Hematopoietic multipotent progenitor cell treated with erythropoietin and hydrocortisone succinate and interleukin-3 and kit ligand, for 15 days (in vitro differentiated cells): ENCODE measurements around the gene MLLT3.
A peak's percentile ranks its signal among the peaks of the same experiment; 100 is the strongest.

ENCODE experiments used
- DNase-seq: peaks from one replicate; pipeline ENCODE4 v3.0.0-alpha.2; 2015; ENCODE audit warnings: low spot score

The MLLT3 gene

DNA sequence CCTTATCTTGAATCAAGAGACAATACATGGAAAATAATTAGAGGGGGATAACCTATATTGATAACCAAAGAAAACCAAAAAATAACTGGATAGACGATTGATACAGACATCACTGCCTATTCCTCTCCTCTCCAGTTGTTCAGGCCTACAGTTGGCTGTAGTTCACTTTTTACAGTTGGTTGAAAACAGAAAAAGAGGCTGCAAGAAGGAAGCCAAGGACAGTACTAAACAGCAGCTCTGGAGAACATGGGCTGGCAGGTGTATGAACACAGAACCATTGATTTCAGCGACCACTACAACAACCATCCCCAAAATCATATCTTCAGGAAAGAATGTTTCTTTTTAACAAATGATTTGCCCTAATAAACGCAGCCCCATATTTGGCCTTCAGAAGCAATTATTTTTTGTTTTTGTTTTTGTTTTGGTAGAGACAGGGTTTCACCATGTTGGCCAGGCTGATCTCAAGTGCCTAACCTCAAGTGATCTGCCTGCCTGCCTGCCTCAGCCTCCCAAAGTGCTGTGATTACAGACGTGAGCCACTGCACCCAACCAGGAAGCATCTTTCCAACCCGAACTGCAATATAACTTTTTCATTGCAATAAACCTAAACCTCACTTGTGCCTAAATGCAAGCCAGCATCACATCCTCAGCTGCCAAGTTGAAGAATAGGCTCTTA, 64.3 kb downstream of the MLLT3 start:
- DNase-seq = no peak

DNA sequence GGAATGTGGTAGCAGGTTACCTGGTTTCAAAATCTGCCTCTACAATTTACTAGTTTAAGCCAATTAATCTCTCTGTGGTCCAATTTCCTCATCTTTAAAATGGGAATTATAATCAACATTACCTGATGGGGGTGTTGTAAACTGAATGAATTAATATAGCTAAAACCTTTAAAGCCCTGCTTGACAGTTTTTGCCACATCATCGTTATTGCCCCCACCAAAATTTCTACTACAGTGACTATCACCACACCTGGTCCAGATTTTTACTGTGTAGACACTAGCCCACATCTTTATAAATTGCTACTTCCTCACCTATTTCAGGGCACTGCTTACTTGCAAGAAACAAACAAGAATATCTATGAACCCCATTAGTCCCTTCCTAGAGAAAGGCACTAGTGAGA, 65.0 kb downstream of the MLLT3 start:
- DNase-seq = no peak

DNA sequence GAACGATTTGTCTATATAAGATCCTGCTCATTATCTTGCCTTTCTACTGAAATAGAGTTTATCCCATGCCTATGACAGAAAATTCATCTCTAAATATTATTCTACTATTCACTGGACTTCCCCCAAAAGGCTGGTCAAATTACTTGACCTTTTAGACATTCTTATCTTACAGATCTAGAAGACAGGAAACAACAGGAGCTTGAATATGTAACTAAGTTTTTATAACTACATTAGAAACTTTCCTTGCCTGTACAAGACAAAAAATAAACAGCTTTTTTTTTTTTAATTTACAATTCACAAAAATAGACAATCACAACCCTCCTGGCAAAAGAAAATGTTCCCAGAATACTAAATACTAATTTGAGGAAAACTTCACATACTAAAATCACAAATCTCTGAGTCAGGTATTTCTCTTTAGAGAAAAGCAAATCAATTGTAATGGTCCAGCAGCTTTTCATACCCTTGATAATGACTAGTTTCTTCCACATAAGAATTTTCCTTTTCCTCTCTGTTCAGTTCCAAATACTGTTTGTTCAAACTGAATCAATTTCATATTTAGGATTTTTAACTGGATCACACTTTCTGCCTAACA, 68.6 kb downstream of the MLLT3 start:
- no peak for DNase-seq

DNA sequence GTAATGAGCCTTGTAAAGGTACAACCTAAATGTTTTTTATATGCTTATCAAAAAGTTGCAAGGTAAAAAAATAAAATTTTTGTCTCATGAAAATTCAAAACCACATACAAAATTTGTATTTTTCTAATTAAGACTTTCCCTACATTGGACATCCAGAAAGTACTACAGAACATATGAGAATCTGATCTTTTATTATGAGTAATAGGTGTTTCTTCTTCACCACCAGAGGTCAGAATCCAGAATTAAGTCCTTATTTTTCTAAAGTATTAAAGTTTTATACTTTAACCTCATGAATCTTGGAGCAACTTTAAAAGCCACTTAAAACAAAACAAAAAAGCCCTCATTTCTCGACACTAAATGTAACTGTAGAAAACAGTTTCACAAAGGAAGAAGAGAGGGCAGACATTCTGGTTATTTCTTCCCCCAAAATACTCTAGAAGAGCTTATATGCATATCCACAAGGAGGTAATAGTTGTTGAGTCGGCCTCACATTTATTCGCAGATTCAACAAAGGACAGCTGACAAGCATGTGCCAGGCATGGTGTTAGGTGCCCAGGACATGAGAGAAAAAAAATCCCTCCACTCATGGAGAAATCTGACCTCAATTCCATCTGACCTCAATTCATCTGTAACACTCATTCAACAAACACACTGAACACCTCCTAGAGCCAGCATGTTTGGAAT, 69.3 kb downstream of the MLLT3 start:
- DNase-seq = peak; percentile 5

DNA sequence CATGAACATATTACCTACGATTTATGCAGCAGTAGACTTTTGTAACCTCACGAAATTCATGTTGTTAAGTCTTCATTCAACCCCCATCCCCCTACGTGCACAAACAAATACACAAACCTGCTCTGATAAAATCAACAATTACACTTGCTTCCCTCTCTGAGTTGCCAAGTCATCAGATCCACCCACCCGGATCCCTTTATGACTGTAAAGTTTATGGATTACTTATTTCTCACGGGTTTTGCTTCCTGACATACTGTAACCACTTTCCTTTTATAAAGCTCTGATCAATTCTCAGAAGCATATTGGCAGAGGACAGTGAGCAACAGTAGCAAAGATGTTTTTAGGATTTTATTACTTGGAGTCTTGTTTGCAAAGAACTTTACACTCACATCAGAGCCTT, 70.5 kb downstream of the MLLT3 start:
- no peak for DNase-seq

DNA sequence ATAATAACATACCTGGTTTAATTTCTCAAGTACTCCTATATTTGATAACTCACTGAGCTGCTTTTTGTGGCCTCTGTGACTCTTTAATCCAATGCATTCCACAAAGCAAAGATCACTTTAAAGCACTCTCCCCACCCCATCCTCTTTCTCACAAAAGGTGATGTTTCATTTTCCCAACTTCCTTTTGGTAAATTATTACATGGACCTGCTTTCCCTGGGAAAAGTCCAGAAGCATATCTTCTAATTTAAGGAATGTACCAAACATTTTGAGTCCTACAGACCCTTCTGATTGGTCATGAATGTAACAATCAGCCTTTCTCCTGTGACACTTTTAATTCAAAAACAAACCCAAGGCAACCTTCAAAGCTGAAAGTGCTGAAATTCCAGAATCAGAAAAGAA, 71.1 kb downstream of the MLLT3 start:
- DNase-seq = no peak

DNA sequence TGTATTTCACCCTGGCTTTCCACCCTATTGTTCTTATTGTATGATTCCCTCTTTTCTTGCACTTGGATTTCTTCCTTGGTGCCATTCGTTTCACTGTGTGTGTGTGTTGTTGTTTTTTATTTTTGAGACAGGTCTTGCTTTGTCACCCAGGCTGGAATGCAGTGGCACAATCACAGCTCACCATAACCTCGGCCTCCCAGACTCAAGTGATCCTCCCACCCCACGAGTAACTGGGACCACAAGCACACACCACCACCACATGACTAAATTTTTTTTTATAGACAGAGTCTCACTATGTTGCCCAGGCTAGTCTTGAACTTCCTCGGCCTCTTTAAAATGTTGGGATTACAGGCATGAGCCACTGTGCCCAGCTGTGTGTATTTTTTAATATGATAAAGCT, 72.0 kb downstream of the MLLT3 start:
- DNase-seq = no peak

DNA sequence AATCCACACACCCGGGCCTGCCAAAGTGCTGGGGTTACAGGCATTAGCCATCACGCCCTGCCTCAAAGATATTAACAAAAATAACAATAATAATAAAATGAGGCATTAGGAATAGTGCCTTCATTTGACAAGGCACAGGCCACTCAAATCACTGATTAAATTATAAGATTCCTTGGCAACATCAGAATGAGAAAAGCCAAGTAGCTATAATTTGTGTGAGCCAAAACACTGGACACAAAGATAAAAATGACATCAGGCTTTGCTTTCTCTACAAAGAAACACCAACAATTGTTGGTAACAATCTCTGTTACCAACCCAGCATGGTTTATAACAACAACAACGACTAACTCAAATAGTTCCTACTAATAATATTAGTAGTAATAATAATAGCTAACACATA, 73.2 kb downstream of the MLLT3 start:
- DNase-seq = no peak

DNA sequence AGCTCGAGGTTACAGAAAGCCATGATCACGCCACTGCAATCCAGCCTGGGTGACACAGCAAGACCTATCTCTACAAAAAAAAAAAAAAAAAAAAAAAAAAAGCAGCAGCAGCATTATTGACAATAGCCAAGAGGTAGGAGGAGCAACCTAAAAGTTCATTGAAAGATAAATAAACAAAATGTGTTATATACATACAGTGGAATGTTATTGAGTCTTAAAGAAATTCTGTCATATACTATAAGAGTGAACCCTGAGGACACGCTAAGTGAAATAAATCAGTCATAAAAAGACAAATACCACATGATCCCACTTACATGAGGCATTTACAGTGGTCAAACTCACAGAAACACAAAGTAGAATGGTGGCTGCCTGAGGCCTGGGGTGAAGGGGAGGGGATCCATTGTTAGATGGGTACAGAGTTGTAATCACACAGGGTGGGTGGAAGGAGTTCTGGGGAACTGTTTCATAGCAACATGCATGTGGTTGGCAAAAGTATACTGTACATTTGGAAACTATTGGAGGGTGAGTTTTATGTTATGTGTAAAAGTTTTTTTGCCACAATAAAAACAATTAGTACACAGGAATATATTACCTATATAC, 77.2 kb downstream of the MLLT3 start:
- no peak for DNase-seq

DNA sequence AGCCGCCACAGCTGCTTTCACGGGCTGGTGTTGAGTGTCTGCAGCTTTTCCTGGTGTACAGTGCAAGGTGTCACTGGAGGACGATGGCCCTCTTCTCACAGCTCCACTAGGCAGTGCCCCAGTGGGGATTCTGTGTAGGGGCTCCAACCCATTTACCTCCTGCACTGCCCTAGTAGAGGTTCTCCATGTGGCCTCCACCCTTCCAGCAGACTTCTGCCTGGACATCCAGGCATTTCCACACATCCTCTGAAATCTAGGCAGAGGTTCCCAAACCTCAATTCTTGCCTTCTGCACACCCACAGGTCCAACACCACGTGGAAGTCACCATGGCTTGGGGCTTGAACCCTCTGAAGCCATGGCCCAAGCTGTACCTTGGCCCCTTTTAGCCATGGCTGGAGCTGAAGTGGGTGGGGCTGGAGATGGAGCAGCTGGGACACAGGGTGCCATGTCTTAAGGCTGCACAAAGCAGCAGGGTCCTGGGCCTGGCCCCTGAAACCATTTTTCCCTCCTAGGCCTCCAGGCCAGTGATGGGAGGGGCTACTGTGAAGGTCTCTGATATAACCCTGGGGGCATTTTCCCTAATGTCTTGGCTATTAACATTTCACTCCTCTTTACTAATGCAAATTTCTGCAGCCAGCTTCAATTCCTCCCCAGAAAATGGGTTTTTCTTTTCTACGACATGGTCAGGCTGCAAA, 82.0 kb downstream of the MLLT3 start:
- no peak for DNase-seq

DNA sequence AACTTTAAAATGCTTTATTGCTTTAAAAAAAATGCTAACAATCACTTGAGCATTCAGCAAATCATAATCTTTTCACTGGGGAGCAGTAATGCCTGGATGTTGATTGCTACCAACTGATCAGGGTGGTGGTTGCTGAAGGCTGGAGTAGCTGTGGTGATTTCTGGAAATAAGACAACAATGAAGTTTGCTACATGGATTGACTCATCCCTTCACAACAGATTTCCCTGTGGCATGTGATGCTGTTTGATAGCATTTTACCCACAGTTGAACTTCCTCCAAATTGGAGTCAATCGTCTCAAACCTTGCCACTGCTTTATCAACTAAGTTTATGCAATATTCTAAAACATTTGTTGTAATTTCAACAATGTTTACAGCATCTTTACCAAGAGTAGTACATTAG, 83.3 kb downstream of the MLLT3 start:
- DNase-seq = no peak

DNA sequence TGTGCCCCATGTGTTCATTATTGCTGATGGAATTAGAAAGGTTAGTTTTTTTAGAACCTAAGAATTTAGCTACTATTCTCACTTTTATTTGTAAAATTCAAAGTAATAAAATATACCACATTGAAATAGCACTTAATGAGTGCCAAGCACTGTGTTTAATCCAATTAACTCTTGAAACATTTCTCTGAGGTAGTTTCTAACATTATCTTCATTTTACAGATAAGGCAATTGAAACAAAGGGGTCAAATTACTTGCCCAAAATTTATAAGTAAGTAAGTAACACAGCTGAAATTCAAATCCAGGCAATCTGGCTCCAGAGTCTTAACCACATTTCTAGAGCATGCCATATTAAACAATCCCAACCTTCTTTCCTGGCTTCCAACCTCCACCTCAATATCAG, 84.2 kb downstream of the MLLT3 start:
- no peak for DNase-seq

DNA sequence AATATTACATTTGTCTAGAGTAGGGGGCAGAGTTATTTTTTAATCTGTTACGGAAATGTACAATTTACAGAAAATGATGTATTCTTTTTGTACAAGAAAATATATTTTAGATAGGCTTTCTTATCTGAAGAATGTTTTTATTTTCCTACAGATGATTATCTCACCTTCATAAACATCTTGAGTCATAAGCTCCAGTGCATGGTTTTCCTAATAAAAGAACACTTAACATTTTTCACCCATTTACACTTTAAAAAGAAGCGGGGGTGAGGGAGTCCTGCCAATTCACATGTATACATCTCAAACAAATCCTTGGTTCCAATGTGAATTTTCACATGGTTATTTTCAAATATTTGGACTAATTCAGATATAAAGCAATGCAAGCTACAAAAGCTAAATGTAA, 85.0 kb downstream of the MLLT3 start:
- no peak for DNase-seq

DNA sequence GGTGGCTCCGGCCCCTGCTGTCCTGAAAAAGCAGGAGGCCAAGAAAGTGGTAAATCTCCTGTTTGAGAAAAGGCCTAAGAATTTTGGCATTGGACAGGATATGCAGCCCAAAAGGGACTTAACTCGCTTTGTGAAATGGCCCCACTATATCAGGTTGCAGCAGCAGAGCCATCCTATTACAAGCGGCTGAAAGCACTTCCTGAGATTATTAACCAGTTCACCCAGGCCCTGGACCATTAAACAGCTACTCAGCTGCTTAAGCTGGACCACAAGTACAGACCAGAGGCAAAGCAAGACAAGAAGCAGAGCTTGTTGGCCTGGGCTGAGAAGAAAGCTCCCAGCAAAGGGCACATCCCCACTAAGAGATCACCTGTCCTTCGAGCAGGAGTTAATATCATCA, 89.7 kb downstream of the MLLT3 start:
- DNase-seq = no peak

DNA sequence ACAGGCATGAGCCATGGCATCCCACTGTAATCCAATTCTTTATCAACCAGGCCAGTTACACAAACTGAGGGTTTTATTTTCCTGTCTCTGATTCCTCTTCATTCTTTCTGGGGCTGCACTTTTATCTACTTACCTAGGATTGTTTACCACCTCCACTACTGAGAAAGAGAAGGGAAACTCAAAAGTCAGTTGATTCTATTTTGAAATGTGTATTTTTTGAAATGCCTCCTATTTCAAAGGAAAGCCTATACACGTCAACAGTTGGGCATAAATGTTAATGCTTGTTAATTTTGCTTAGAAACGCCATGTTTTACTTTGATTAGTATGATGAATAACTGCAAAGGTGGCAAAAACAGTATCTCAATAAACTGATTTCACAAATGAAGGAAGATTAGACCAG, 92.5 kb downstream of the MLLT3 start:
- DNase-seq = no peak

DNA sequence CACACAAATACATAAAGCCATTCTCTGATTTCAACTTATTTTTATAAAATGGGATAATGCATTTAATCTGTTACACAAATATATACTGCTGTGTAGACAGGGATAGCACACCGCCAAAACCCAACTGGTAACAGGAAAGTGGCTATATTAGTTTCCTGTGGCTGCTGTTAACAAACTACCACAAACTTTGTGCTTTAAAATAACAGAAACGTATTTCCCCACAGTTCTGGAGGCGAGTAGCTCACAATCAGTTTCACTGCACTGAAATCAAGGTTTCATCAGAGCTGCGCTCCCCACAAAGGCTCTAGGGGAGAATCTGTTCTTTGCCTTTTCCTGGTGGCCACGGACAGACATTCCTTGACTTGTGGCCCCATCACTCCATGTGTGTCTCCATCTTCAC, 94.0 kb downstream of the MLLT3 start:
- no peak for DNase-seq

DNA sequence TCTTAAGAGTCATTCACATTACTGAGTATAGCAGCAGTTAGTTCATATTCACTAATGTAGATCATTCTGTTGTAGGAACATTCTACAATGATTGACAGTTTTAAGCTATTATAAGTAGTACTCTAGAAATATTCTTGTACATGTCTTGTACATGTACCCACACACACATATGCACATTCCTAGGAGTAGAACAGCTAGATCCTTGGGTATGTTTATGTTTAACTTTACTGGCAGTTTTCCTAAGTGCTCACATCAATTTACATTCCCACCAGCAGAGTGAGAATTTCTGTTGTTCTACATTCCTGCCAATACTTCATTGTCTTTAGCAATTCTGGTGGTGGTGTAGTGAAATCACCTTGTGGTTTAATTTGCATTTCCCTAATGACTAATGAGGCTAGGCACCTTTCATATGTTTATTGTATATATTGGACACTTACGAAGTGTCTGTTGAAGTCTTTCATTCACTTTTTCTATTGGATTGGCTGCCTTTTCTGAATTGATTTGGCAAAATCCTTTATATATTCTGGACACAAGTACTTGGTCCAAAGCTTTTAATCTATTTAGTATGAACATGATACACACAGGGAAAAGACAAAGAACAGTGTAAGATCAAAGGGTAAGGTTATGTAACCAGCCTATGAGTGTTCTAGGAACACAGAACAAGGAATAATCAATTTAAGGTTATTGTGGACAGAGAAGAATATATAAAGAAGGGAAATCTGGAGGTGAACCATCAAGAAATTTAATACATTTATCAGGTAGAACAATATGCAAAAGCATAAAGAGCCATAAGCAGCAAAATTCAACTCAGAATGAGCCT, 95.6 kb downstream of the MLLT3 start:
- DNase-seq = no peak

DNA sequence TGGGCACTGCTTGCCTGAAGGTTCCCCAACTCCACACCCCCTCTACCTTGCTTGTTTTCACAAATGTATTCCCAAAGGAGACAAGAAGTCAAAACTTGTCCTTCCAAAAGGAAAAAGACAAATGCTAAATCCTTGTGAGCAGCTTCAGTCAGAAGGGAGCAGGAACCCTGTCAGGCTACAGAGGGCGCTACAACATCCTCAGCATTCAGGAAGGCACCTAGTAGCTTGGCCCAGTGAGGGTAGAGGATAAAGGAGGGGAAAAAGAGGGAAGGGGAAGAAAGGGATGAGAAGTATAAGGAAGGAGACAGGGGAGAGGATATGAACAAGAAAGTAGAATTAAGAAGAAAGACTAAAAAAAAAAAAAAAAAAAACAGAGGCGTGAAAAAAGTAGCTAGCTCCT, 97.5 kb downstream of the MLLT3 start:
- DNase-seq = no peak

DNA sequence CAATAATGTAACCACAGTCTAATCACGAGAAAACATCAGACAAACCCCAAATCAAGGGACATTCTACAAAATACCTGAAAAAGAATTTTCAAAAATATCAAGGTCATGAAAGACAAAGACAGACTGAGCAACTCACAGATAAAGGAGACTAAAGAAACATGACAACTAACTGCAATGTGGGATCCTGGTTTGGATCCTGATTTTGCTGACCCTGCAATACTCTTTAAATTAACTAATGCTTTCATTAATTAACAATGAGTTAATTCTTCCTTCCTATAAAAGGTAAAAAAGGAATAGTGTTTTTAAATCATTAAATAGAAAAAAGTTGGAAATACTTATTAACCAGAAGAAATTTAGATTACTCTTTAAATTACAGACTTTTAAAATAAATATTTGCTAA, 103.6 kb downstream of the MLLT3 start:
- DNase-seq = no peak

DNA sequence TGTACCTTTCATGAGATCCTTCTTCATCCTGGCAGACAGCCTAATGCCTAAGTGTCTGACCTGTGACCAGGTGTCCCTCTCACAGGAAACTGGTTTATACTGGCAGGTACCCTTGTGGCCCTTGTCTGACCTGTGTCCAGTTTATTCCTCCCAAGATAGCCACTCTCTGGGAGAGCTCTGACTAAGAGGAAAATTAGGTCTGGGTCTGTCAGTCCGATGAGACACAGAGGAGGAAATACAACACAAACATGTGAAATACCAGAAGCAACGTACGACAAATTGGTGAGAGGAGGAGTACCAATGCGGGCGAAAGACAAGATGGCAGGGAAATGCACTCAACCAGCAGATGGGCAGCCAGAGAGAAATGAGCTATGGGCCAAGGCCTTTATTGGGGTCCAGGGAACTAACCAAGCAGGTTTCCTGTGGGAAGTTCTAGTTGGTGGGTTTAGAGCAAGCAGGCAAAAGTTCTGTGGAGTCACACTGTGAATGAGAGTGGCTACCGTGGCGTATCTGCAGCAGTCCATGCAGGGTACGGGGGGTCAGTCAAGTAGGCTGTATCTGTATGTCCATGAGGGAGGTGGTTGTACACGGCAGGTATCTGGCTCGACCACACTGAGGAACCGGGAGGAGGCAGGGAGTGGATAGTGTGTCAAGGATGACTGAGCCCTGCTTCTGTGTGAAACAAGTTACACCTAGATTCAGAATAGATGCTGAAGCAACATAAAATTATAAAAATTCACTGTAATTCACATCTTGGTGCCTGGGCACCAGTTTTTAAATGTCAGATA, 109.0 kb downstream of the MLLT3 start:
- no peak for DNase-seq

DNA sequence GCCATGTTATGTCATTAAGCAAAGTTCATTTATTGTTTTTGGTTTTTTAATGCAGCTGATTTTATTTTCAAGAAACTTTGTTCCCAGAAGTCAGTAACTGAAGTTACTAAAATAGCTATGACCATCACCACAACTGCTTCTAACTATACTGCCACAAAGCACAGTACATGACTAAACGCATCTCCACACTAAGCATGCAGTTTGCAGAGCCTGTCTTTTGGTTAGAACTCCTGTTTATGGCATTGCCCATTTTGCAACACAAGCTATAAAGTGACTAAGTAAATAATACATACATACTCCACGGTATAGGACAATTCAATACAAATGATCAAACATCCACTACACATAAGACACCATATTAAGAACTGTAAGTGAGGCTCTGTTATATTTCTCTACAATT, 109.7 kb downstream of the MLLT3 start:
- DNase-seq = no peak
